ENCODE data around the gene WWOX.

Gene WWOX

DNA sequence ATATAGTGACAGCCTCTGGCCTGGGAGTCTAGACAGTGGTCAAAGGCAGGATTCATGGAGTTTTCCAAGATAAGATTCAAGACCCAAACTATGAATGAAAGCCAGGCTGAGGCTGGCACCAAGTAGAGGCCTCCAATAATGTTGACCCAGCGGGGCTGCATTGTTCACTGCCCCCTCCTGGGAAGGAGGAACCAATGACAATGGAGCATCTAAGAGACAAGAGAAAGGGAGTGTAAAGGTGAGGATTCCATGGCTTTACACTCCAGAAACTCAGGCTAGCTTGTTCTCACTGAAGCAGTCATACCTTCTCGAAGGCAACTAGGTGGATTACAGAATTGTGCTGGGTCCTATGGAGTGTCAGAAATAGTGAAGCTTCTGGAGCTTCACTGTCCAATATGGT, 380.3 kb downstream of the WWOX start:
- DNase-seq = no peak

DNA sequence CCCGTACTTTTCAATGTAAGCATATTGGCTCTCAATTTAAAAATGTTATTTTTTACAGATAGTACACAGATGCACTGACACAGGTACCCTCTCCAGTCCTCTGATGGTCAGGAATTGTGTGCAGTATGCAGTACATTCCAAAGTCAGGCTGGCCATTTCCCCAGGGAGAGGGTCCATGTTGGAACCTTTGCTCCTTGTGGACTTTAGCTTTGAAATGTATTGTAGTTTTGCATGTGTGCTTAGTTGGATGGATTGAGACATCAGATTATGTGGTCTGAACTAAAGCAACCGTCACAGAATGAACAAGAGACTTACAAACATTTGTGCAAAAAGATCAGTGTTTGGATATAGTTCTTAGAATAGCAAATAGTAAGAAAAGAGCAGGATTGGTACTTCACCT, 381.1 kb downstream of the WWOX start:
- no peak for DNase-seq

DNA sequence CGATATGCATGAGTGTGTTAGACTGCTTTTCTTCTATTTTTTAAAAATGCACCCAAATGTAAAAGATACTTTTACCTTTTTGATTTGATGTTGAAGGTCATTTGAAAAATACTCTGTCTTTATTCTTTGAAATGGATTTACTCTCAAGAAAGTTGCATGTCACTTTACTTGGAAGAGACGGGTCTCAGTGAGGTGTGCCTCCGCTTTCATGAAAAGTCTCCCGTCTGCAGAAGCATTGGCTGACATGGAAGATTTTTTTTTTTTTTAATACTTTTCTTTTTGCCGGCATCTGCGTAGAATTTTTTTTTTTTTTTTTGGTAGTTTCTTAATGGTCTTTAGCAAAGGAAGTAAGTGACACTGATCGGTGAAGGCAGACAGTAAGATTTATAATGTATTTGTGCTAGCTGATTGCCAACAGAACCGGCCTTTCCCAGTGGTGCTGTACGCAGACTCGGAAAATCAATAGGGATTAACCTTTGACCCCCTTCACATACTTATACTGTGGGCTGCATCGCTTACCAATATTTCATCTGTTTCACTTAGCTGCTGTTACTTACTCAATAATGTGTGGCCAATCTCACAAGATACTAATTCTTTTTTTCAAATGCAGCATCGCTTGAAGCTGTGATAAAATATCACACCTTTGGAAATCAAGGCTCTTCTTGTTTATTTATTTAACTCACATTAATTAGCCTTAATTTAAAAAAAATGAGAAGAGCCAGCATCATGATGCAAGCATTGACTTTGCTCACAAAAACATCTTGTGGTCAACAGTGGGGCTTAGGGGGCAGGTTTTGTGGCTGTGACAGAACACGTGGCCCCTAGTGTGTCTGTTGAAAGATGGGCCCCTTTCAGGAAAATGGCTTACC, 383.9 kb downstream of the WWOX start:
- DNase-seq = no peak

- DNase-seq = no peak
These were observed 385.1 kb downstream of the WWOX start for GRCh38 chr16:78484509-78485058.

DNA sequence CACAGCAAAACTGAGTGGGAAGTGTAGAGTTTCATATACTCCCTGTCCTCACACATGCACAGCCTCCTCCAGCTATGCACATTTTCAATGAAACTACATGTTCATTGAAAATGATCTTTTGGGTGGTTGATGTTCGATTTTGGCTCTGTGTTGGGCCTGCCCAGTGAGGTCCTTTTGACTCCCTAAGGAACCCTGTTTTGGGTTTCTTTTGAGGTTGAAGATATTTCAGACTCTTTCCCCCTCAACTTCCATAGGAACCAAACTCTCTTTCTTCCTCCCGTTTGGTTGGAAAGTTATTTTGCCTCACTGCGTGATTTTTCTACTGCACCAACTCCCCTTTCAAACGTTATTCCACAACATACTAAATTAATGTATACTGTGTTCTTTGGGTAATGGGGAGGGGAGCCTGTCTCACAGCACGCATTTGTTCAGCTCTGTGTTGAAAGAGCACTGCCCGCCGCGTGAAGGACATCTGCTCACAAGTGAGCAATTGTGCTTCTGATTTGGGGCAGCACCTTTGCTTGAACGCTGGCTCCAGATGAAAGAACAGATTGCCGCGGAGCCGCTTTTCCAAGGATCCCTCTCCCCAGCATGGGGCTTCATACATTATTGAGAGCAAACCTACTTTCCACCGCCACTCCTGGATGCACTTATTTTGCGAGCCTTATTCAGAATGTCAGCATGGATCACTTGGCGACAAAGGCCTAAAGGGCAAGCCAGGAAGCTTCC, 385.9 kb downstream of the WWOX start:
- no peak for DNase-seq

DNA sequence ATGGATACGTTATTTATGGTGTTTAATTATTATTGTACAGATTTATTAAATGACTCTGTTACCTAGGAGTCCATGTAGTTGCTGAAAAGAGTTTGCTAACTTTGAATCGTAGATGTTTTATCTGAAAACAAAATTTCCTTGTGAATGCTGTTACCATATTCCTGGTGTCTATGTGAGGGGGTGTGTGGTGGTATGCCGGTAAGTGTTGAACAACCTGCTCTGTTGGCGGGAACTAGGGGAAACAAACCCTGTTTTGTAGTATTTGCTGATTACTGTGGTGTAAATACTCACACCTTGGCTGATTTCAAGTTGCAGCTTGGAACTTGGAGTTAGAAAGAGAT, 386.4 kb downstream of the WWOX start:
- DNase-seq = no peak

DNA sequence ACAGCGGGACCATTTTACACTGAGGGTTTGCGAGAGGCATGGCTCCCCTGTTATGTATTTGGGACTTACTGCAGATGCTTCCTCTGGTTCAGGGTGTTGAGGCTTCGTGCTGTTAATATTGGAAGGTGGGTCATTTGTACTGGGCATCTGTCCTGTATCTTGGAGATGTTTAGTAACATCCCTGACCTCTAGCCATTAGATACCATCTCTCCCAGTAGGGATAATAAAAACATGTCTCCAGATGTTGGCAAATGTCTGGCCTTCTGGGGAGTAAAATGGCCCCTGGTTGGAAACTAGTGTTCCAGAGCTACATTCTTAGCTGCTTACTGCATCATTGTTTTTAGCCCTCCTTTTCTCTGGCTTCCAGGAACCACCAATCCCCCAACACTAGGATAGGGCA, 388.0 kb downstream of the WWOX start:
- DNase-seq = no peak

DNA sequence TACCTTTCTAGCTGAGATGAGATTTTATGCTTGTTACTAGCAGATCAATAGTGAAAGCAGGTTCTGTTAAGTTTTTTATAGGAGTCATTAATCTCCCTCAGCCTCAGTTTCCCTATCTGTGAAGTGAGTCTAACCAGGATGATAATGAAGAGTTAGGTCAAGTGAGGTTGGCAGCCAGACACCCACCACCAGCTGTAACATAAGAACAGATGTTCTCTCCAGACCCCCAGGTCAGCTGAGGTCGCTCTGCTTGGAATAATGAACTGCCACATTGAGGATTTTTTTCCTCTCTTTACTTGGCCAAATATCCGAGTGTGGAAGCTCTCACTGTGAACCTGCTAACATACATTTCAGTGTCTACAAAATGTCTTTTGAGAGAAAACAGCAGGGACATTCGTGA, 389.6 kb downstream of the WWOX start:
- DNase-seq = no peak

GRCh38 chr16:78489631-78490030, 390.2 kb downstream of the WWOX start:
- no peak for DNase-seq

- DNase-seq = no peak
These were observed 391.0 kb downstream of the WWOX start for GRCh38 chr16:78490431-78490830.

- no peak for DNase-seq
These were observed 391.4 kb downstream of the WWOX start for GRCh38 chr16:78490847-78491246.

- DNase-seq = no peak
These were observed 394.1 kb downstream of the WWOX start for GRCh38 chr16:78493573-78493972.

DNA sequence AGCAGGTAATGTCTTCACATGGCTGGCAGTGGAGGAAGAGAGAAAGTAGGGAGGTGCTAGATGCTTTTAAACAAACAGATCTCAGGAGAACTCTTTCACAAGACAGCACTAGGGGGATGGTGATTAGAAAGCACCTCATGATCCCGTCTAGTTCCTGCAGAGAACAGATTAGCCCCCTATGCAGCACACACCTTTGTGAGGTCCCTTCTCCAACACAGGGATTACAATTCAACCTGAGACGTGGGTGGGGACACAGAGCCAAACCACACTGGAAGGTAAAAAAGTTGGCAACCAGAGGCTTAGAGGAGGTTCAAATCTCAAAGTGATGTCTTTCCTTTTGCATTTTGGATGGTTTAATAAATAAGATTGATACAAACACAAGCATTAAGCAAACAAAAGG, 394.7 kb downstream of the WWOX start:
- DNase-seq = no peak

DNA sequence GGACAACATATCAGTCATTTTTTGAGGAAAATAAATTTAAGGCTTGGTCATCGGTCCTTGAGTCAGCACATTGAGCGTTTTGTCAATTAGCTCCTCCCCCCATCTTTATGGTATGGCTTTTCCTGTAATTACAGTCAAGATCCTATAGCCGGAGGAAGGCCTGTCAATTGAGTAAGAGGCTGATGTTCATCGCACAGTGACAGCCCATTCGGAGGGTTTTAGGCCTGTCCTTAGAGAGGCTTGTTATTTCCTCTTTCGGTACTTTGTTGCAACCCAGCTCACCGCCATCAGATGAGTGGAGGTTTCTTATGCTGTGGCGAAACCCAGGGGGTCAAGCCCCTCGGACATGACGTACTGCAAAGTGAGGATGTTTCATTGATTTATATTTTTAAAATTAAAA, 395.2 kb downstream of the WWOX start:
- no peak for DNase-seq

- DNase-seq = no peak
These were observed 396.7 kb downstream of the WWOX start for GRCh38 chr16:78496189-78496588.

DNA sequence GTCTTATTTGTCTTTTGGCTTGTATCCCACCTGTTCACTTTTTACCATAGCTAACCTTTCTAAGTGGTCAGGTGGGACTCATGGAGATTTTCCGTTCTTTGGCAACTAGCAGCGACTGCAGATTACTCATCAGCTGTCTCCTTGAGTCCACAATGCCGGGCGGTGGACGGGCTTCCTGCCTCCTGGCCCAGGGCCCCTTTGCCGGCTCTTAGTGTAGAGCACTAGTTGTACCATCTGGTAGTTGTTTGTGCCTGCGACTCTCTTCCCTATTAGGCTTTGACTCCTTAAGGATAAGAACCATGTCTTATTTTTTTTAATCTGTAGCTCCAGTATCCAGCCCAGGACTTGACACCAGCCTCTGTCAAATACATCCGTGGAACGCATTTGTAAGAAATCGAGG, 399.9 kb downstream of the WWOX start:
- DNase-seq = no peak

- DNase-seq = no peak
These were observed 401.3 kb downstream of the WWOX start for GRCh38 chr16:78500659-78501270.

- no peak for DNase-seq
These were observed 402.3 kb downstream of the WWOX start for GRCh38 chr16:78501744-78502143.

GRCh38 chr16:78502812-78503350, 403.4 kb downstream of the WWOX start:
- no peak for DNase-seq

DNA sequence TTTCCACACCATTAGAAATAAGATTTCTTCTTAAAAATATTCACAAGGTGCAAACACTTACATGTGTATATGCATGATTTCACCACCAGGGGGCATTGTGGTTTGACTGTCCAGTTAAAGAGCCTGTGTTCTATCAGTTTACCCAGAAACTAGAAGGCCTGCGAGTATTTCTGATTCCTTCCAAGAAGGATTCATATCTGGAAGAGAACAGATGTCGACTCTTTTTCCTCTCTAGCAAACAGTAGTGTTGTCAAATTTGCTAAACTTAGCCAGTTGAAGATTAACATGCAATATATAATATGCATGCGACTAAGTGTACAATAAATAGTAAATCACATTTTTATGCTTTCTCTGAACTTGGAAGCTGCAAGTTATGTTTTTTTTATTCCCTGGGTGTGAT, 404.1 kb downstream of the WWOX start:
- peak; percentile 60 for DNase-seq

DNA sequence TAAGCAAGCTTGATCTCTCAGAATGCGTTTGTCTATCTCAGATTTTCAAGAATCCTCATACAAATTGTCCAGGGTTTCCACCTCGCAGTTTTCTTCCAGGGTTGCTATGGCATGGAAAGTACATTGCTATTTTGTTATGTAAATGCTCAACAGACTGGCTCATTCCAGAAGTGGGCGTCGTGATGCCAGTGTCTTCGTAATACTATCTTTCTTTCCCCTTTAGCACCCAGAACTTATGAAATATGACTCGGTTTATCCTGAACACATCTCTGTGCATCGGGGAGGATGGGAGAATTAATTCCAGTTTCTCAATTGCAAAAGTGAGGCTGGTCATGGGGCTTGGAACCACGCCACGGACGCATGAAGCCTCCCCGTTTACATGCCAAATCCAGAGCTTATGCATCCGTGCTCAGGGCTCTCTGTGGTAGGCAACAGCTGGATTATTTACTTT, 405.0 kb downstream of the WWOX start:
- DNase-seq = peak; percentile 4

GRCh38 chr16:78505036-78505435, 405.6 kb downstream of the WWOX start:
- DNase-seq = no peak
